GM12878 (cell line): ENCODE data around the gene NRM. TPM values are rescaled to one million over a fixed set of nuclear protein-coding genes. Genes with fewer than 3 reads are reported as not detected.
A peak's percentile ranks its signal among the peaks of the same experiment; 100 is the strongest.

Source experiments
- ATAC-seq: fragments of 200-7000 bp; cut with Tn5 transposase; 3 replicates; pipeline ENCODE4 v1.9.1; 2020; ENCODE audit warnings: mild to moderate bottlenecking, moderate library complexity
- BruUV-seq: library from RNA; stranded (reverse); fragments of 400-500 nt; replicated peaks from 2 replicates; lab custom pipeline; 2021; lab: Mats Ljungman, UMichigan
- CTCF ChIA-PET: fragments of 300-600 bp; sonication (Branson Sonifier 250); formaldehyde crosslinking; extraction: SDS; loops from one replicate; lab custom pipeline; 2021; ENCODE audit warnings: inconsistent platforms; lab: Yijun Ruan, JAX
- POLR2A ChIA-PET: fragments of 350-600 bp; formaldehyde crosslinking; extraction: SDS; loops from one replicate; lab custom pipeline; 2021; ENCODE audit warnings: inconsistent platforms; lab: Charles Lee
- RAD21 ChIA-PET: fragments of 300-600 bp; sonication (Branson Sonifier 250); formaldehyde crosslinking; loops from one replicate; lab custom pipeline; 2023; ENCODE audit warnings: antibody characterized with exemption; ENCODE audit not compliant: unreplicated experiment; lab: Charles Lee
- SMC1A ChIA-PET: fragments of 300-600 bp; sonication (Branson Sonifier 250); formaldehyde crosslinking; loops from one replicate; lab custom pipeline; 2023; ENCODE audit not compliant: unreplicated experiment, uncharacterized antibody; lab: Charles Lee
- DNase-seq: peaks from one replicate; pipeline ENCODE4 v3.0.0-alpha.2; 2011; ENCODE audit warnings: low read depth, low spot score
- FAIRE-seq: peaks from 3 replicates; lab custom pipeline; 2011; peaks lifted over from hg19 to GRCh38; lab: Jason Lieb, UNC
- H2AFZ ChIP-seq: 2 replicates; pipeline ENCODE4 v1.6.0; 2011; ENCODE audit warnings: low read depth, low read length, control low read depth; ENCODE audit not compliant: control insufficient read depth
- H3K27ac ChIP-seq: 2 replicates; pipeline ENCODE4 v1.5.1; 2011; ENCODE audit warnings: control low read depth; ENCODE audit not compliant: control insufficient read depth, insufficient read depth
- H3K27me3 ChIP-seq, 2 experiments: replicated peaks in 1 of 2; 2 replicates each; pipeline versions ENCODE4 v1.6.0 to v1.6.1; 2011; ENCODE audit warnings: low read length in 1 of 2; ENCODE audit not compliant: control insufficient read depth in 2 of 2, insufficient read depth in 2 of 2
- H3K36me3 ChIP-seq, 2 experiments: 2 replicates each; pipeline ENCODE4 v1.5.1; 2011; ENCODE audit warnings: low read length in 1 of 2; ENCODE audit not compliant: control insufficient read depth in 2 of 2, insufficient read depth in 2 of 2
- H3K4me1 ChIP-seq: 2 replicates; pipeline ENCODE4 v1.6.1; 2011; ENCODE audit warnings: mild to moderate bottlenecking, low read length, moderate library complexity, mixed read lengths; ENCODE audit not compliant: control insufficient read depth, insufficient read depth
- H3K4me2 ChIP-seq: 2 replicates; pipeline ENCODE4 v1.6.0; 2011; ENCODE audit warnings: control low read depth; ENCODE audit not compliant: control insufficient read depth, insufficient read depth
- H3K4me3 ChIP-seq: fragments of 200-600 bp; sonication (generic); 2 replicates; pipeline ENCODE4 v1.5.1; 2016
- H3K79me2 ChIP-seq: 2 replicates; pipeline ENCODE4 v1.6.0; 2011; ENCODE audit warnings: low read length; ENCODE audit not compliant: control insufficient read depth, insufficient read depth
- H3K9ac ChIP-seq: 2 replicates; pipeline ENCODE4 v1.8.0; 2011; ENCODE audit warnings: low read length, control low read depth, mixed read lengths; ENCODE audit not compliant: control insufficient read depth, insufficient read depth
- H3K9me3 ChIP-seq: replicated peaks from 3 replicates; pipeline ENCODE4 v1.5.1; 2011; ENCODE audit warnings: mild to moderate bottlenecking, low read length; ENCODE audit not compliant: control insufficient read depth, insufficient read depth
- H4K20me1 ChIP-seq: 2 replicates; pipeline ENCODE4 v1.6.0; 2011; ENCODE audit not compliant: control insufficient read depth, insufficient read depth
- BRCA1 ChIP-seq: IDR thresholded peaks from 2 replicates; pipeline ENCODE4 v1.6.1; 2011; ENCODE audit warnings: low read depth, low read length, improper control_type of control experiment
- DPF2 ChIP-seq: fragments of 450-650 bp; IDR thresholded peaks from 2 replicates; pipeline ENCODE4 v1.6.1; 2017; ENCODE audit warnings: mild to moderate bottlenecking
- E2F4 ChIP-seq: IDR thresholded peaks from 2 replicates; pipeline ENCODE4 v1.6.1; 2012; ENCODE audit warnings: low read depth, low read length, improper control_type of control experiment
- EED ChIP-seq: sonication (generic); IDR thresholded peaks from 2 replicates; pipeline ENCODE4 v1.6.1; 2016; ENCODE audit warnings: antibody characterized with exemption, low read depth
- FOXK2 ChIP-seq: fragments of 450-650 bp; IDR thresholded peaks from 2 replicates; pipeline ENCODE4 v1.6.1; 2017; ENCODE audit warnings: mild to moderate bottlenecking, moderate library complexity
- IKZF2 ChIP-seq, 2 experiments: fragments of 450-650 bp; IDR thresholded peaks; 2 replicates each; pipeline ENCODE4 v1.6.1; 2017; ENCODE audit warnings: mild to moderate bottlenecking in 2 of 2, moderate library complexity in 2 of 2
- IRF4 ChIP-seq: IDR thresholded peaks from 2 replicates; pipeline ENCODE4 v1.6.1; 2011; ENCODE audit warnings: low read depth, low read length
- LARP7 ChIP-seq: fragments of 450-650 bp; IDR thresholded peaks from 2 replicates; pipeline ENCODE4 v1.6.1; 2017; ENCODE audit warnings: mild to moderate bottlenecking
- NFYA ChIP-seq: IDR thresholded peaks from 2 replicates; pipeline ENCODE4 v1.6.1; 2011; ENCODE audit warnings: low read depth, mild to moderate bottlenecking, low read length, improper control_type of control experiment, borderline replicate concordance
- PAX5 ChIP-seq: IDR thresholded peaks from 2 replicates; pipeline ENCODE4 v1.6.1; 2011; ENCODE audit warnings: low read depth, low read length, borderline replicate concordance
- RELA ChIP-seq: fragments of 450-650 bp; IDR thresholded peaks from 2 replicates; pipeline ENCODE4 v1.8.0; 2014; ENCODE audit warnings: borderline replicate concordance; ENCODE audit not compliant: partially characterized antibody
- SRF ChIP-seq, 2 experiments: IDR thresholded peaks; 2 replicates each; pipeline ENCODE4 v1.6.1; 2011; ENCODE audit warnings: low read depth in 2 of 2, low read length in 2 of 2, mild to moderate bottlenecking in 1 of 2, moderate library complexity in 1 of 2
- TCF12 ChIP-seq: IDR thresholded peaks from 2 replicates; pipeline ENCODE4 v1.6.1; 2011; ENCODE audit warnings: low read depth, mild to moderate bottlenecking, low read length
- ZBED1 ChIP-seq: IDR thresholded peaks from 2 replicates; pipeline ENCODE4 v1.6.1; 2016; ENCODE audit warnings: borderline replicate concordance
- ZNF384 ChIP-seq: IDR thresholded peaks from 2 replicates; pipeline ENCODE4 v1.6.1; 2012; ENCODE audit warnings: low read depth, mild to moderate bottlenecking, low read length, improper control_type of control experiment, borderline replicate concordance
- WGBS: methylation state at CpG from one replicate; pipeline ENCODE4 v1.1.6; 2016; ENCODE audit warnings: low lambda C conversion rate; ENCODE audit not compliant: insufficient replicate concordance, insufficient coverage; ENCODE audit errors: missing lambda C conversion rate; 5-methylcytosine and 5-hydroxymethylcytosine counted together
- in situ Hi-C: fragments of 300-500 bp; cut with MboI; formaldehyde crosslinking; loops from 9 replicates; pipeline ENCODE4 v1.14.3; 2018; ENCODE audit warnings: mixed read lengths
- intact Hi-C: fragments of 100-400 bp; cut with micrococcal nuclease; formaldehyde crosslinking; loops from one replicate; pipeline ENCODE4 v1.14.2; 2022; ENCODE audit not compliant: unreplicated experiment
- polyA plus RNA-seq, 11 experiments: library from polyadenylated mRNA; depleted of rRNA in 4 of 11; unstranded in 6 of 11; stranded (reverse) in 5 of 11; fragments of >200 nt; fragmentation: Nextera tagmentation in 4 of 11; fragmentation: Illumina TruSeq in 1 of 11; extraction: Ambion mirVana in 4 of 11; extraction: Trizol in 1 of 11; gene quantifications; 1 replicate in 1 of 11; 2 replicates in 10 of 11; pipeline versions ENCODE4 v1.2.1 to v1.2.3, GENCODE V29; 2011 to 2016; ENCODE audit warnings: inconsistent platforms in 2 of 11, missing spikeins in 2 of 11, low read depth in 1 of 11
- total RNA-seq, 4 experiments: library from RNA; depleted of rRNA in 3 of 4; stranded (reverse); fragments of >200 nt in 3 of 4; fragmentation: Illumina TruSeq in 1 of 4; extraction: Trizol in 1 of 4; gene quantifications; 2 replicates each; pipeline versions ENCODE4 v1.2.1 to v1.2.3, GENCODE V29; 2013 to 2021
- TF ChIP-seq, protein P1 (sequence below): fragments of 450-650 bp; IDR thresholded peaks from 2 replicates; pipeline ENCODE4 v1.6.1; 2017; ENCODE audit warnings: mild to moderate bottlenecking, moderate library complexity
- TF ChIP-seq, protein P2 (sequence below): IDR thresholded peaks from 2 replicates; pipeline ENCODE4 v1.6.1; 2012; ENCODE audit warnings: low read depth, low read length, improper control_type of control experiment

The NRM gene
- total and polyA plus RNA-seq, 10 of the 15 experiments (the other 5 are each of a cell fraction or from before 2014, with no cell fraction given) = 15.4 to 46.7 (median 29.0) TPM

- Histone ChIP-seq H3K4me1 (peaks cover 8% of the 10 kb centered on the region), H3K79me2 (peaks cover 90% of the 10 kb centered on the region), H4K20me1 (peaks cover 5% of the 10 kb centered on the region; the same call in 1 of the 2 replicates), H2AFZ (peak overlapping the region; percentile 49), H3K36me3 (peaks cover 2 to 12% of the 10 kb centered on the region in 2 experiments; a peak in 3 of 4 replicates), H3K27me3 (no peaks in the 10 kb centered on the region), H3K9me3 (no peaks in the 10 kb centered on the region), H3K9ac (peak overlapping the region; percentile 75), H3K27ac (peak overlapping the region; percentile 94), H3K4me2 (peak overlapping the region; percentile 89), H3K4me3 (peak overlapping the region; percentile 100)
- RAD21 ChIA-PET = interaction anchor here (0.8 to 14.2 kb wide), 8 partner anchors 8 to 197 kb away, joined by 3 to 232 read pairs (median 4); partner anchors contain the start of genes MDC1, NRM and TUBB
- 3% methylated on average over 11 of the region's 11 CpGs for WGBS
- POLR2A ChIA-PET = interaction anchor here (0.6 to 9.5 kb wide), 8 partner anchors 7 to 195 kb away, joined by 3 to 200 read pairs (median 6); partner anchors contain the start of genes DHX16, MDC1, NRM and TUBB
- SMC1A ChIA-PET = interaction anchor here (1.3 to 11.3 kb wide), 3 partner anchors 32 to 231 kb away, joined by 3 to 265 read pairs (median 4); partner anchors contain the start of genes MDC1, TUBB and VARS2
- intact Hi-C loops (loop anchor here (1.0 to 5.0 kb wide), 3 partner anchors 35 to 195 kb away; partner anchors contain the start of gene MDC1), in situ Hi-C loops (loop anchor here (5.0 kb wide), 2 partner anchors 35 to 140 kb away; partner anchors contain the start of gene MDC1)
- peak; percentile 70 for DNase-seq
- no TSS peak for BruUV-seq
- peak; percentile 23 for FAIRE-seq
- CTCF ChIA-PET = interaction anchor here (0.7 to 9.5 kb wide), 3 partner anchors 43 to 150 kb away, joined by 3 to 487 read pairs (median 3); partner anchors contain the start of genes MDC1 and TUBB
- ATAC-seq = peak; percentile 45
- TF ChIP-seq, protein P1, sequence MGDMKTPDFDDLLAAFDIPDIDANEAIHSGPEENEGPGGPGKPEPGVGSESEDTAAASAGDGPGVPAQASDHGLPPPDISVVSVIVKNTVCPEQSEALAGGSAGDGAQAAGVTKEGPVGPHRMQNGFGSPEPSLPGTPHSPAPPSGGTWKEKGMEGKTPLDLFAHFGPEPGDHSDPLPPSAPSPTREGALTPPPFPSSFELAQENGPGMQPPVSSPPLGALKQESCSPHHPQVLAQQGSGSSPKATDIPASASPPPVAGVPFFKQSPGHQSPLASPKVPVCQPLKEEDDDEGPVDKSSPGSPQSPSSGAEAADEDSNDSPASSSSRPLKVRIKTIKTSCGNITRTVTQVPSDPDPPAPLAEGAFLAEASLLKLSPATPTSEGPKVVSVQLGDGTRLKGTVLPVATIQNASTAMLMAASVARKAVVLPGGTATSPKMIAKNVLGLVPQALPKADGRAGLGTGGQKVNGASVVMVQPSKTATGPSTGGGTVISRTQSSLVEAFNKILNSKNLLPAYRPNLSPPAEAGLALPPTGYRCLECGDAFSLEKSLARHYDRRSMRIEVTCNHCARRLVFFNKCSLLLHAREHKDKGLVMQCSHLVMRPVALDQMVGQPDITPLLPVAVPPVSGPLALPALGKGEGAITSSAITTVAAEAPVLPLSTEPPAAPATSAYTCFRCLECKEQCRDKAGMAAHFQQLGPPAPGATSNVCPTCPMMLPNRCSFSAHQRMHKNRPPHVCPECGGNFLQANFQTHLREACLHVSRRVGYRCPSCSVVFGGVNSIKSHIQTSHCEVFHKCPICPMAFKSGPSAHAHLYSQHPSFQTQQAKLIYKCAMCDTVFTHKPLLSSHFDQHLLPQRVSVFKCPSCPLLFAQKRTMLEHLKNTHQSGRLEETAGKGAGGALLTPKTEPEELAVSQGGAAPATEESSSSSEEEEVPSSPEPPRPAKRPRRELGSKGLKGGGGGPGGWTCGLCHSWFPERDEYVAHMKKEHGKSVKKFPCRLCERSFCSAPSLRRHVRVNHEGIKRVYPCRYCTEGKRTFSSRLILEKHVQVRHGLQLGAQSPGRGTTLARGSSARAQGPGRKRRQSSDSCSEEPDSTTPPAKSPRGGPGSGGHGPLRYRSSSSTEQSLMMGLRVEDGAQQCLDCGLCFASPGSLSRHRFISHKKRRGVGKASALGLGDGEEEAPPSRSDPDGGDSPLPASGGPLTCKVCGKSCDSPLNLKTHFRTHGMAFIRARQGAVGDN = peak; percentile 83
- TF ChIP-seq NFYA (no peak), LARP7 (peak; percentile 69), PAX5 (peak; percentile 76; the same call in 1 of the 2 replicates), DPF2 (peak; percentile 62), ZBED1 (no peak; the same call in 1 of the 2 replicates), BRCA1 (no peak), RELA (no peak), SRF (IDR thresholded peaks at IDR 0.05; ENCODE audit: low read depth in 2 of 2, low read length in 2 of 2) (peak; percentile 67 to 74), ZNF384 (peak; percentile 74), IKZF2 (IDR thresholded peaks at IDR 0.05) (peak; percentile 65 to 74), FOXK2 (0 out of 2 replicates have a peak, but pooled peaks have one; percentile 12), TCF12 (peak; percentile 78), EED (peak; percentile 67), IRF4 (peak; percentile 50; the same call in 1 of the 2 replicates), E2F4 (0 out of 2 replicates have a peak, but pooled peaks have one; percentile 12)
- TF ChIP-seq, protein P2, sequence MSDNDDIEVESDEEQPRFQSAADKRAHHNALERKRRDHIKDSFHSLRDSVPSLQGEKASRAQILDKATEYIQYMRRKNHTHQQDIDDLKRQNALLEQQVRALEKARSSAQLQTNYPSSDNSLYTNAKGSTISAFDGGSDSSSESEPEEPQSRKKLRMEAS = peak; percentile 35; the same call in 1 of the 2 replicates
Observed at GRCh38 chr6:30682143-30683117, 8.4 kb downstream of the NRM start.
